CD14-positive monocyte (primary cell): ENCODE results near the gene BCO2. TPM values are rescaled to one million over a fixed set of nuclear protein-coding genes. Genes with fewer than 3 reads are reported as not detected.
"Not testable (repeated sequence)": the region's sequence is repeated elsewhere in the genome, so short reads cannot be mapped to it uniquely, and the experiment has no call there.

Experiments used
- DNase-seq, 3 donors: peaks; one replicate each; pipeline ENCODE4 v3.0.0-alpha.2; 2011 to 2022
- H2AFZ ChIP-seq: 2 replicates; pipeline ENCODE4 v1.6.0; 2012; ENCODE audit warnings: mild to moderate bottlenecking, low read depth, low read length, inconsistent platforms; ENCODE audit not compliant: insufficient read depth, poor library complexity, severe bottlenecking
- H3K27ac ChIP-seq, 2 donors: 1 replicate in 1 of 2; 2 replicates in 1 of 2; pipeline ENCODE4 v1.5.1; 2012 to 2013; ENCODE audit warnings: low read length in 2 of 2, control low read depth in 1 of 2, inconsistent platforms in 1 of 2, low read depth in 1 of 2, mild to moderate bottlenecking in 1 of 2
- H3K27me3 ChIP-seq, 2 donors: one replicate each; pipeline versions ENCODE4 v1.6.0 to v1.6.1; 2011 to 2013; ENCODE audit warnings: low read length in 2 of 2; ENCODE audit not compliant: control insufficient read depth in 2 of 2, insufficient read depth in 2 of 2
- H3K36me3 ChIP-seq, 2 donors: replicated peaks in 1 of 2; 1 replicate in 1 of 2; 2 replicates in 1 of 2; pipeline versions ENCODE4 v1.5.1 to v1.6.1; 2012 to 2013; ENCODE audit warnings: low read length in 2 of 2, control low read depth in 1 of 2, inconsistent platforms in 1 of 2, mild to moderate bottlenecking in 1 of 2; ENCODE audit not compliant: insufficient read depth in 2 of 2, control insufficient read depth in 1 of 2
- H3K4me1 ChIP-seq, 2 donors: 1 replicate in 1 of 2; 2 replicates in 1 of 2; pipeline versions ENCODE4 v1.5.1 to v1.6.1; 2012 to 2013; ENCODE audit warnings: low read length in 2 of 2, control low read depth in 1 of 2, inconsistent platforms in 1 of 2, mild to moderate bottlenecking in 1 of 2, moderate library complexity in 1 of 2; ENCODE audit not compliant: insufficient read depth in 2 of 2, control insufficient read depth in 1 of 2
- H3K4me2 ChIP-seq: replicated peaks from 2 replicates; pipeline ENCODE3; 2012; ENCODE audit warnings: low read length, moderate library complexity, mild to moderate bottlenecking; ENCODE audit not compliant: poor library complexity, severe bottlenecking; ENCODE audit errors: extremely low read depth
- H3K4me3 ChIP-seq, 3 experiments: fragments of 200-600 bp in 1 of 3; sonication (generic) in 1 of 3; replicated peaks in 1 of 3; 1 replicate in 2 of 3; 2 replicates in 1 of 3; pipeline ENCODE4 v1.5.1; 2011 to 2013; ENCODE audit warnings: low read length in 3 of 3, mild to moderate bottlenecking in 3 of 3, control low read depth in 2 of 3, low read depth in 2 of 3, inconsistent platforms in 1 of 3, moderate library complexity in 1 of 3
- H3K79me2 ChIP-seq: 2 replicates; pipeline ENCODE4 v1.6.0; 2012; ENCODE audit warnings: mild to moderate bottlenecking, control low read depth, inconsistent platforms, low read length, moderate library complexity; ENCODE audit not compliant: insufficient read depth
- H3K9ac ChIP-seq: 2 replicates; pipeline ENCODE4 v1.6.0; 2017; ENCODE audit warnings: low read length, mild to moderate bottlenecking; ENCODE audit not compliant: insufficient read depth, poor library complexity, severe bottlenecking
- H3K9me3 ChIP-seq, 2 donors: replicated peaks in 1 of 2; 1 replicate in 1 of 2; 2 replicates in 1 of 2; pipeline versions ENCODE4 v1.5.1 to v1.6.1; 2012 to 2013; ENCODE audit warnings: low read length in 2 of 2, control low read depth in 1 of 2; ENCODE audit not compliant: control insufficient read depth in 1 of 2, insufficient read depth in 1 of 2
- H4K20me1 ChIP-seq: 2 replicates; pipeline ENCODE4 v1.6.0; 2012; ENCODE audit warnings: mild to moderate bottlenecking, low read length, control low read depth, moderate library complexity; ENCODE audit not compliant: insufficient read depth
- H3K27ac Mint-ChIP-seq, 7 donors: one replicate each; pipeline ENCODE4 v1.8.0; 2020; ENCODE audit warnings: mild to moderate bottlenecking in 7 of 7, mixed read lengths in 7 of 7, moderate library complexity in 6 of 7, inconsistent platforms in 2 of 7
- H3K27me3 Mint-ChIP-seq, 3 donors: one replicate each; pipeline ENCODE4 v1.8.0; 2021 to 2022; ENCODE audit warnings: low read depth in 3 of 3, mild to moderate bottlenecking in 3 of 3, mixed read lengths in 3 of 3, moderate library complexity in 3 of 3, inconsistent platforms in 1 of 3
- H3K36me3 Mint-ChIP-seq, 2 donors: one replicate each; pipeline ENCODE4 v1.8.0; 2020; ENCODE audit warnings: mixed read lengths in 2 of 2, inconsistent platforms in 1 of 2, mild to moderate bottlenecking in 1 of 2
- H3K4me1 Mint-ChIP-seq: one replicate; pipeline ENCODE4 v1.8.0; 2020; ENCODE audit warnings: mild to moderate bottlenecking, mixed read lengths
- H3K4me3 Mint-ChIP-seq, 2 donors: one replicate each; pipeline ENCODE4 v1.8.0; 2020; ENCODE audit warnings: mild to moderate bottlenecking in 2 of 2, mixed read lengths in 2 of 2, moderate library complexity in 1 of 2
- H3K9me3 Mint-ChIP-seq, 7 donors: one replicate each; pipeline ENCODE4 v1.8.0; 2020 to 2022; ENCODE audit warnings: mixed read lengths in 7 of 7, mild to moderate bottlenecking in 6 of 7, moderate library complexity in 6 of 7, inconsistent platforms in 2 of 7
- WGBS: methylation state at CpG from one replicate; pipeline ENCODE4 v1.1.5; 2013; ENCODE audit warnings: missing lambda C conversion rate; ENCODE audit not compliant: insufficient coverage; 5-methylcytosine and 5-hydroxymethylcytosine counted together
- intact Hi-C, 2 donors: fragments of 100-400 bp; cut with micrococcal nuclease; formaldehyde crosslinking; loops; one replicate each; pipeline versions ENCODE4 v1.15.0 to v1.15.1; 2023
- polyA plus RNA-seq, 3 donors: library from polyadenylated mRNA; depleted of rRNA in 1 of 3; unstranded in 2 of 3; stranded (reverse) in 1 of 3; fragments of 300-500 nt in 2 of 3; fragments of >200 nt in 1 of 3; fragmentation: Illumina TruSeq in 2 of 3; gene quantifications; 1 replicate in 2 of 3; 2 replicates in 1 of 3; pipeline ENCODE4 v1.2.3, GENCODE V29; 2012 to 2021
- TF ChIP-seq, protein P1 (sequence below): fragments of 200-600 bp; IDR thresholded peaks from one replicate; pipeline ENCODE4 v1.8.0; 2022; ENCODE audit warnings: antibody characterized with exemption, mild to moderate bottlenecking

BCO2 gene
- polyA plus RNA-seq, 3 donors, result 0.20 to 1.9 TPM; not detected in 1

GRCh38 chr11:112161012-112161411, 14.3 kb upstream of the BCO2 start:
- TF ChIP-seq, protein P1, sequence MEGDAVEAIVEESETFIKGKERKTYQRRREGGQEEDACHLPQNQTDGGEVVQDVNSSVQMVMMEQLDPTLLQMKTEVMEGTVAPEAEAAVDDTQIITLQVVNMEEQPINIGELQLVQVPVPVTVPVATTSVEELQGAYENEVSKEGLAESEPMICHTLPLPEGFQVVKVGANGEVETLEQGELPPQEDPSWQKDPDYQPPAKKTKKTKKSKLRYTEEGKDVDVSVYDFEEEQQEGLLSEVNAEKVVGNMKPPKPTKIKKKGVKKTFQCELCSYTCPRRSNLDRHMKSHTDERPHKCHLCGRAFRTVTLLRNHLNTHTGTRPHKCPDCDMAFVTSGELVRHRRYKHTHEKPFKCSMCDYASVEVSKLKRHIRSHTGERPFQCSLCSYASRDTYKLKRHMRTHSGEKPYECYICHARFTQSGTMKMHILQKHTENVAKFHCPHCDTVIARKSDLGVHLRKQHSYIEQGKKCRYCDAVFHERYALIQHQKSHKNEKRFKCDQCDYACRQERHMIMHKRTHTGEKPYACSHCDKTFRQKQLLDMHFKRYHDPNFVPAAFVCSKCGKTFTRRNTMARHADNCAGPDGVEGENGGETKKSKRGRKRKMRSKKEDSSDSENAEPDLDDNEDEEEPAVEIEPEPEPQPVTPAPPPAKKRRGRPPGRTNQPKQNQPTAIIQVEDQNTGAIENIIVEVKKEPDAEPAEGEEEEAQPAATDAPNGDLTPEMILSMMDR, result no peak
- Histone ChIP-seq H3K9me3 (no peaks in the 10 kb centered on the region), H4K20me1 (no peaks in the 10 kb centered on the region), H3K36me3 (no peaks in the 10 kb centered on the region), H3K27me3 (no peaks in the 10 kb centered on the region), H3K4me3 (peak overlapping the region in 1 of 3 experiments; percentile 71), H2AFZ (no peak overlapping the region), H3K79me2 (peaks cover 41% of the 10 kb centered on the region), H3K9ac (no peak overlapping the region), H3K27ac (peak overlapping the region; percentile 71 to 93), H3K4me1 (peaks cover 65 to 82% of the 10 kb centered on the region in 2 donors), H3K4me2 (peak overlapping the region; percentile 85)
- Mint-ChIP-seq H3K4me1 (peaks cover 73% of the 10 kb centered on the region), H3K36me3 (peaks cover 3 to 5% of the 10 kb centered on the region in 2 donors), H3K4me3 (peak overlapping the region in 1 of 2 donors; percentile 60), H3K9me3 (peaks cover 0 to 2% (median 0%) of the 10 kb centered on the region in 7 donors), H3K27me3 (peaks cover 0 to 1% (median 1%) of the 10 kb centered on the region in 3 donors), H3K27ac (peak overlapping the region; percentile 86 to 99 (median 98))
- intact Hi-C loops, result no loop called here
- DNase-seq, result peak; percentile 40 to 74 (median 64)
- no CpG with 5 or more reads among the region's 1 CpG for WGBS

DNA sequence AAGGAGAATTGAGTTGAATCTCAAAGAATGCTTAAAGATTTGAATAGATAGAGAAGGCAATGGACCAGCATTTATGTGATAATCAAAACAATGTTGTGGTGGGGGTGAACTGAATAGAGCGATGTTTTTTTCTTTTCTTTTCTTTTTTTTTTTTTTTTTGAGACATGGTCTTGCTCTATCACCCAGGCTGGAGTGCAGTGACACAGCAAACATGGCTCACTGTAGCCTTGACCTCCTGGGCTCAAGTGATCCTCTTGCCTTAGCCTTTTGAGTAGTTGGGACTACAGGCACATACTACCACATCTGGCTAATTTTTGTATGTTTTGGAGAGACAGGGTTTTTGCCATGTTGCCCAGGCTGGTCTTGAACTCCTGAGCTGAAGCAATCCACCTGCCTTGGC, 13.1 kb upstream of the BCO2 start:
- H3K36me3 Mint-ChIP-seq, intact Hi-C loops, H3K9ac ChIP-seq, H3K27me3 Mint-ChIP-seq, H3K4me3 ChIP-seq, H3K4me2 ChIP-seq, H4K20me1 ChIP-seq, H3K27ac ChIP-seq, H2AFZ ChIP-seq, H3K9me3 Mint-ChIP-seq, H3K9me3 ChIP-seq, H3K36me3 ChIP-seq, H3K4me3 Mint-ChIP-seq, H3K27me3 ChIP-seq, DNase-seq: not testable (repeated sequence)
- 100% methylated on average over 1 of the region's 1 CpG for WGBS
- H3K4me1 Mint-ChIP-seq, result peaks cover 74% of the 10 kb centered on the region
- peaks cover 35% of the 10 kb centered on the region for H3K79me2 ChIP-seq
- H3K4me1 ChIP-seq, result peaks cover 65 to 84% of the 10 kb centered on the region in 2 donors
- H3K27ac Mint-ChIP-seq, result peak overlapping the region in 3 of 7 donors; percentile 70 to 87 (median 74)
